ACHN (cell line): ENCODE measurements around the gene RASL10B.

Experiments
- DNase-seq: peaks from one replicate; pipeline ENCODE4 v3.0.0-alpha.2; 2015
- in situ Hi-C: cut with HindIII; loops from 2 replicates; pipeline ENCODE4 v1.10.0; 2017; ENCODE audit warnings: low sequenced_read_pairs, low pct_ligation_motif_present, low pct_unique_long_range_greater_than_20kb

The RASL10B gene

DNA sequence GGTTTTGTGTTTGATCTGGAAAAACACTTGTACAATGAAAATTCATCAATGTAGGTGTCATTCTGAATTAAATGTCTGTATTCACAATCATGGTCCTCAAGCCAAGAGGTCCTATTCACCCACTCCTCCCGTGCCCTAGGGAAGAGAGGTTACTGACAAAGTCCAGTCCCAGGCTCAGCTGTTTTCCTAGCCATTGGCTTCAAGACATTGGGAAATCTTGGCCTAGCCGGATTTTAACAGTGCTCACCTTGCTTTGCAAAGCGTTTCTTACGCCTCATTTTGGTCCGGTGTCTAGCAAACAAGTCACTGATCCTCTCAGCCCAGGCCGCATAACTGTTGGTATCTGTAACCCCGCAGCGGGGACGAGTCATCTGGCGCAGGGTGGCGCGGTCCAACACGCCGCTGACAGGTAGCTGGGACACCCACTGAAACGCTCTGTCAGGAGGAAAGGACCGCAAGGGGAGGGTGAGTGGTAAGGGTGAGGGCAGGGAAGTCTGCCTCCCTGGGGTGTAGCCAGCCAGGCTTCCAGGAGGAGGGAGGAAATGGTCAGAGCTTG lies 47.3 kb downstream of the RASL10B start:
- in situ Hi-C loops = no loop called here
- DNase-seq = no peak

DNA sequence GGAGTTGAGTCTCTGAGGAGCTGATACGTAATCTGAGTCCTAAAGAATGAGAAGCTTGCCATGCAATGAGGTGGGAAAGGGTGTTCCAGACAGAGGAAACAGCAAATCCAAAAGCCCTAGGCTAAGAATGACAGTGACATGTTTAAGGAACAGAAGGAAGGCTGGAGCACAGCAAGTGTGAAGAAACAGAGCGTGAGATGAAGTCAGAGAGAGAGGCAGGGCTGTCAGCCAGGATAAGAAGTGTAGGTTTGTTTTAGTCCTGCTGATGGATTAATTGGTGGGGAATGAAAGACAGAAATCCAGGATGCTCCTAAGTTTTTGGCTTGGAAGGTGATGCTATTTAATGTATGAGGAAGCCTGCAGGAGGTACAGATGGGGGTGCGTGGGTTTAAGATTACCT lies 49.5 kb downstream of the RASL10B start:
- in situ Hi-C loops = no loop called here
- no peak for DNase-seq

DNA sequence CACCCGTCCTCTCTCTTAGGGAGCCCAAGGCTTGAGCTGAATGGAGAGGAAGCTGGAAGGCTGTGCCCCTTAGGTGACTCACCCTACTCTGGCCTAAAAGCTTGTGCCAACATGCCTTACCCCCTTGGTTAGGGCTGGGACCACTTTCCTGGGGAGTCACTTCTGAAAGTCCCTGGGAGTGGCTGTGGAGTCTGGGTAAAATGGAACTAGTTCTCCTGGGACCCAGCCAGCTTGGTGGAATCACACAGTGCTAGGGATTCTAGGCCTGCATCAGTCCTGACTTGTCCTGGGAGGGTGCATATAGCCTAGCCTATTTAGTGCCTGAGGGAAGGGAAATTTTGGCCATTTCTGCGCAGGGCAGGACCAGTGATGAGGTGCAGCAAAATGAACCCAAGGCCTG lies 53.5 kb downstream of the RASL10B start:
- no peak for DNase-seq
- in situ Hi-C loops = no loop called here

DNA sequence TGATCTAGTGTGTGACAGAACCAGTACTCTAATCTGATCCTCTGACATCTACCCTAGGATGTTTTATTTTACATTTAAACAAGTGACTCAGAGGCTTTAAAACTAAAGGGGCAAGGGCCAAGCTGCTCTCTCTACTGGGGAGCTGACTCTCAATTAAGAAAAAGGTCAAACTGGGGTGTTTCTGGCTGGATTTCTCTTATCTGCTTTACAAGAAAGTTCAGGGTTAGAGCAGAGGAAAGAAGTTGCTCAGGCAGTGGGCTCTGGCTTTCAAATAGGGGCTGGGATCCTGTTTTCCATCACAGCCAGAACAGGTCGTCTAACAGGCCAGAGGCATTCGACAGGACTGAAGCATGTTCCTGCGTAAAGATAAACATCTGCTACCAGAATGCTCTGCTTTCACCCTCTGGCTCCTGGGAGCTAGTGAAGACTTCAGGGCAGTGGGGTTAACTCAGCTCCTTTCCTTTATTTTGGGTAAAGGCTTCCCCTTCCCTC lies 55.5 kb downstream of the RASL10B start:
- in situ Hi-C loops = no loop called here
- no peak for DNase-seq

DNA sequence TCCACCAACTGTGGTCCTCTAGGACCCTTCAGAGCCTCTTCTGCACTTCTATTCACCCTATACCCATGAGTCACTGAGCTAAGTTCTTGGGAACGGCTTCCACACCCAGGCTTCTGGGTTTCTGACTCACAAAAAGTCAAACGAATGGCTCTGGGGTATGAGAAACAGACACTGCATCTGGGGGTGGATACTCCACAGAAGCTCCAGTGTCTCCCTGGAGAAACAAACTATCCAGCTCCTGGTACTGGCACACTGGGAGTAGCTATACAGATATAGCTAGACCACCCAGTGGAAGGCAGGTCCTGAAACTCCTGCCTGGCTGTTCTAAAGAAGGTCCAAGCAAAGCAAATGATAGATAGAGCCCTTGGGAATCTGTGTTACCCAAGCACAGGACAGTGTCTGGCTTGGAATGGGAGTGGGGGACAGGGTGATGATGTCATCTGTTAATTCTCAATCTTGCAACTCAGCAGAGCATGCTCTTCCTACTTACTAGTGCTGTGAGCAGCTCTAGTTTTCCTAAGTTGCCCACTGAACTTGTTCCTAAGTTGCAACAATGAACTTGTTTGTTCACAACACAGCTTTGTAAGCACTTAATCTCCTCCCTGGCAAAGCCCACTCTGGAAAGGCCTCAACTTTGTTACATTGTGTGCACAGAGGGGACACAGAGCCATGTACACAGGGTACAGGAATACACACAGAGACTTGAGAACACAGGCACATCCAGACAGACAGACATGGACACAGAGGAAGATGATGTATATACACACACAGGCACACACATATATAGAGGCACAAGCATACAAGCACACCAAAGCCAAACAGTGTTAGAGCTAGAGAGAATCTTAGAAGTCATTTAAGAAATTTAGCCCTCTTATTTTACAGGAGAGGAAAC lies 57.3 kb downstream of the RASL10B start:
- peak; percentile 89 for DNase-seq
- in situ Hi-C loops = no loop called here

DNA sequence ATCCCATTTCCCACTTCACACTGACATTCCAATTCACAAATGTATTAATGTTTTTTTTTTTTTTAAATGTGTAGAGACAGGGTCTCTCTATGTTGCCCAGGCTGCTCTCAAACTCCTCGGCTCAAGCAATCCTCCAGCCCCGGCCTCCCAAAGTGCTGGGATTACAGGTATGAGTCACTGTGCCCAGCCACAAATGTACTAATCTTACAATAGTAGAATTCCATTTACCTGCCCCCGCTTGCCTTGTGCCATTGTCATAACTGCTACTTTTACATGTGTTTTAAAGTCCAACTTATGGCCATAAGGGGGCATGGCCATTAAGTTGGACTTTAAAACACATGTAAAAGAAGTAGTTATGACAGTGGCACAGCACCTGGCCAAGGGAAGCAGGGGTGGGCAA lies 59.4 kb downstream of the RASL10B start:
- no peak for DNase-seq
- in situ Hi-C loops = no loop called here

DNA sequence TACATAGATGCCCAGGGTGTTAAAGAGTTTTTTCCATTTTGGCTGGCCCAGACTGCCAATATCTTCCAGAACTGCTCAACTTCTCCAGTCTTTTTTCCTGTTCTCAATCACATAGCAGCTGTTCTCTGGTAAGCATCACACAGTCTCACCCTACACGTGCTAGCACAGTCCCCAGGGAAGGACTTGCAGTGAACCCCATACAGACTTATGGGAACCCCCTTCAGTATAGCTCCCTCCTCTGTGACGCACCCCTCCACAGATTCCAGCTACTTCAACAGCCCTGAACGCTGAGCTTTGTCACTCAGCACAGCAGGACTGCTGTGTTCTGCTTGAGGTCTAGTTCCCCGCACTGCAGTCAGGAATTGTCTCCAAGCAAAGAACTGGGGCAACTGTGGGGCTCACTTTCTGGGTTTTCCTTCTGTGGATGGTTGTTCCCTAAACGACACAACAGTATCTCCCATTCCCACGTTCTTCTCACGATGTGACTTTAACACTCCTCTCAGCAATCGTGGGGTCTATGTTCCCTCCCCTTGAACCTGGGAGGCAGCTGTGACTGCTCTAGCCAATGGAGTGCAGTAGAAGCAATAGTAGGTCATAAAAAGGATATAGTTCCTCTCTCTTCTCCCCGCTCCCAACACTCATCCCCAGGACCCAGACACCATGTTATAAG lies 60.4 kb downstream of the RASL10B start:
- in situ Hi-C loops = no loop called here
- no peak for DNase-seq
